ENCODE data around the gene CHEK2. TPM values are rescaled to one million over a fixed set of nuclear protein-coding genes. Genes with fewer than 3 reads are reported as not detected.
A peak's percentile ranks its signal among the peaks of the same experiment; 100 is the strongest.

Gene CHEK2
- total and polyA plus RNA-seq, 10 of the 15 experiments (the other 5 are each of a cell fraction or from before 2014, with no cell fraction given): 15.7 to 59.7 (median 22.7) TPM

- TF ChIP-seq CUX1 (IDR thresholded peaks at IDR 0.05; ENCODE audit: insufficient replicate concordance, low read depth, low read length): no peak
- TF ChIP-seq BMI1 (IDR thresholded peaks at IDR 0.05; ENCODE audit: borderline replicate concordance): no peak
- TF ChIP-seq RELA (IDR thresholded peaks at IDR 0.05; ENCODE audit: borderline replicate concordance, partially characterized antibody): peak; percentile 66
- TF ChIP-seq POLR2A (IDR thresholded peaks at IDR 0.05; ENCODE audit: low read depth, low read length): peak; percentile 82
- no peak for TF ChIP-seq ELK1 (IDR thresholded peaks at IDR 0.05; ENCODE audit: low read depth, low read length)
- TF ChIP-seq JUNB (IDR thresholded peaks at IDR 0.05): no peak
- TF ChIP-seq HDAC6 (IDR thresholded peaks at IDR 0.05; ENCODE audit: unreplicated experiment): no peak
- peak; percentile 81 for TF ChIP-seq NR2C1 (IDR thresholded peaks at IDR 0.05)
- TF ChIP-seq IKZF2 (IDR thresholded peaks at IDR 0.05): no peak
- TF ChIP-seq RBBP5 (conservative IDR thresholded peaks at IDR 0.05): no peak
- TF ChIP-seq SIN3A (IDR thresholded peaks at IDR 0.05; ENCODE audit: low read depth, low read length): peak; percentile 15; the same call in 1 of the 2 replicates
- TF ChIP-seq BRCA1 (IDR thresholded peaks at IDR 0.05; ENCODE audit: low read depth, low read length): no peak
- TF ChIP-seq LARP7 (IDR thresholded peaks at IDR 0.05): peak; percentile 92
- TF ChIP-seq NFIC (IDR thresholded peaks at IDR 0.05; ENCODE audit: low read depth, low read length): no peak
Measured at GRCh38 chr22:28772633-28773460, 31.2 kb upstream of the CHEK2 start, which contains the start of gene CCDC117 (continued).

All from GM12878 (cell line).